Ovary (tissue), 9 donors: Measurements from ENCODE around the gene CASP7. TPM values are rescaled to one million over a fixed set of nuclear protein-coding genes. Genes with fewer than 3 reads are reported as not detected.
"Not testable (repeated sequence)": the region's sequence is repeated elsewhere in the genome, so short reads cannot be mapped to it uniquely, and the experiment has no call there.

ENCODE experiments used
- DNase-seq, 5 donors: peaks; one replicate each; pipeline ENCODE4 v3.0.0-alpha.2; 2019 to 2020
- H3K27ac ChIP-seq, 2 donors: fragments of 200-600 bp; one replicate each; pipeline versions ENCODE4 v1.5.1 to v1.8.0; 2019 to 2022
- H3K27me3 ChIP-seq: fragments of 200-600 bp; one replicate; pipeline ENCODE4 v1.8.0; 2022
- H3K36me3 ChIP-seq: fragments of 200-600 bp; sonication (generic); one replicate; pipeline ENCODE4 v1.5.1; 2019
- H3K4me1 ChIP-seq: one replicate; pipeline ENCODE4 v1.8.1; 2013; ENCODE audit warnings: mild to moderate bottlenecking, moderate library complexity; ENCODE audit not compliant: insufficient read depth
- H3K4me3 ChIP-seq: fragments of 200-600 bp; sonication (generic); one replicate; pipeline ENCODE4 v1.5.1; 2017
- H3K9me3 ChIP-seq, 2 donors: fragments of 200-600 bp in 1 of 2; sonication (generic) in 1 of 2; one replicate each; pipeline versions ENCODE4 v1.5.1 to v1.8.1; 2013 to 2019; ENCODE audit warnings: mild to moderate bottlenecking in 1 of 2, moderate library complexity in 1 of 2
- CTCF ChIP-seq, 3 donors: fragments of 450-650 bp in 2 of 3; fragments of 200-600 bp in 1 of 3; IDR thresholded peaks; one replicate each; pipeline versions ENCODE4 v1.5.1 to v1.8.0; 2016 to 2022; ENCODE audit warnings: antibody characterized with exemption in 3 of 3, mild to moderate bottlenecking in 1 of 3
- EP300 ChIP-seq: sonication (generic); formaldehyde crosslinking; IDR thresholded peaks from one replicate; pipeline ENCODE4 v1.6.1; 2017; ENCODE audit warnings: antibody characterized with exemption
- POLR2A ChIP-seq: fragments of 450-650 bp; IDR thresholded peaks from one replicate; pipeline ENCODE4 v1.6.1; 2017; ENCODE audit warnings: antibody characterized with exemption, mild to moderate bottlenecking, moderate library complexity
- WGBS, 3 donors: extraction: QIAGEN DNeasy Blood & Tissue Kit in 1 of 3; methylation state at CpG; one replicate each; pipeline versions ENCODE4 v1.1.5 to v1.1.7; 2013 to 2017; 5-methylcytosine and 5-hydroxymethylcytosine counted together
- intact Hi-C, 4 donors: fragments of 100-400 bp; cut with DNase I; formaldehyde crosslinking; loops; one replicate each; pipeline versions ENCODE4 v1.11.0 to v1.15.1; 2022 to 2023
- polyA plus RNA-seq, 2 donors: library from polyadenylated mRNA; stranded (reverse); fragments of 200-250 nt in 1 of 2; fragments of 350-450 nt in 1 of 2; fragmentation: Illumina TruSeq in 1 of 2; extraction: RNeasy Lipid Tissue Mini Kit (QIAGEN cat#74804) in 1 of 2; gene quantifications; one replicate each; pipeline ENCODE4 v1.2.3, GENCODE V29; 2013 to 2014
- total RNA-seq, 7 donors: library from RNA; depleted of rRNA in 2 of 7; stranded (reverse); fragments of >200 nt in 2 of 7; fragmentation: NEBNext Ultra II Directional in 3 of 7; extraction: Animal tissue kit (Norgen Biotek cat#: 25700) in 3 of 7; gene quantifications; one replicate each; pipeline versions ENCODE4 v1.1.0 to v1.2.4, GENCODE V29; 2016 to 2023
- donor health status: DM: no; HTN: no; CAD: no; lungs with moderate emphysema.
- donor health status: DM: no; HTN: no; CAD: no.
- donor health status: Bipolar disorder and iron deficiency.
- donor health status: DM: yes; HTN: yes; CAD: no.
- donor health status: DM: no; HTN: no; CAD: no.
- donor health status: DM: yes; HTN: yes; CAD: no.

The CASP7 gene
- total and polyA plus RNA-seq, 9 donors = 8.0 to 24.7 (median 13.8) TPM

- H3K9me3 ChIP-seq = no peaks in the 10 kb centered on the region
- no peaks in the 10 kb centered on the region for H3K36me3 ChIP-seq
- 49 to 60% (median 57%) methylated on average over 3 of the region's 3 CpGs for WGBS, 3 donors
- no peaks in the 10 kb centered on the region for H3K4me1 ChIP-seq
- no peaks in the 10 kb centered on the region for H3K27me3 ChIP-seq
- H3K4me3 ChIP-seq = no peak overlapping the region
- no peak overlapping the region for H3K27ac ChIP-seq
- no peak for TF ChIP-seq POLR2A
- TF ChIP-seq EP300 = no peak
- no peak for TF ChIP-seq CTCF (IDR thresholded peaks at IDR 0.05)
- no peak for DNase-seq
- intact Hi-C loops = no loop called here
Measured at GRCh38 chr10:113647812-113648211, 31.9 kb upstream of the CASP7 start.

- no peaks in the 10 kb centered on the region for H3K27me3 ChIP-seq
- H3K36me3 ChIP-seq = no peaks in the 10 kb centered on the region
- intact Hi-C loops = no loop called here
- no peak overlapping the region for H3K27ac ChIP-seq
- no peak for DNase-seq
- TF ChIP-seq POLR2A (no peak), EP300 (no peak), CTCF (IDR thresholded peaks at IDR 0.05) (no peak)
- 41 to 53% (median 42%) methylated on average over 3 of the region's 3 CpGs for WGBS, 3 donors
- H3K4me3 ChIP-seq = no peak overlapping the region
- H3K4me1 ChIP-seq = no peaks in the 10 kb centered on the region
- H3K9me3 ChIP-seq = no peaks in the 10 kb centered on the region
Measured at GRCh38 chr10:113648478-113648877, 31.2 kb upstream of the CASP7 start.

GRCh38 chr10:113650172-113650571 lies 29.5 kb upstream of the CASP7 start:
- no peak overlapping the region for H3K4me3 ChIP-seq
- H3K9me3 ChIP-seq = no peaks in the 10 kb centered on the region
- no peaks in the 10 kb centered on the region for H3K36me3 ChIP-seq
- no peaks in the 10 kb centered on the region for H3K27me3 ChIP-seq
- no peak overlapping the region for H3K27ac ChIP-seq
- intact Hi-C loops = no loop called here
- no peak for DNase-seq
- no peaks in the 10 kb centered on the region for H3K4me1 ChIP-seq
- whole genome bisulfite sequencing, 3 donors = 90 to 98% (median 91%) methylated on average over 2 of the region's 2 CpGs
- TF ChIP-seq POLR2A = no peak
- no peak for TF ChIP-seq CTCF (IDR thresholded peaks at IDR 0.05)
- no peak for TF ChIP-seq EP300

GRCh38 chr10:113651021-113651420 lies 28.7 kb upstream of the CASP7 start:
- intact Hi-C loops = no loop called here
- no peak for DNase-seq
- no peaks in the 10 kb centered on the region for H3K27me3 ChIP-seq
- H3K4me3 ChIP-seq = no peak overlapping the region
- no peak overlapping the region for H3K27ac ChIP-seq
- no peaks in the 10 kb centered on the region for H3K9me3 ChIP-seq
- TF ChIP-seq CTCF (IDR thresholded peaks at IDR 0.05) (no peak), POLR2A (no peak), EP300 (no peak)
- H3K4me1 ChIP-seq = no peaks in the 10 kb centered on the region
- no peaks in the 10 kb centered on the region for H3K36me3 ChIP-seq
- WGBS, 3 donors = 81 to 90% (median 87%) methylated on average over 2 of the region's 2 CpGs

GRCh38 chr10:113651898-113652297 lies 27.8 kb upstream of the CASP7 start:
- H3K36me3 ChIP-seq = no peaks in the 10 kb centered on the region

GRCh38 chr10:113652456-113652855 lies 27.3 kb upstream of the CASP7 start:
- DNase-seq, H3K4me3 ChIP-seq, H3K4me1 ChIP-seq, H3K27me3 ChIP-seq, H3K9me3 ChIP-seq, H3K27ac ChIP-seq, intact Hi-C loops, H3K36me3 ChIP-seq: not testable (repeated sequence)
- WGBS, 3 donors = 88 to 92% (median 92%) methylated on average over 3 of the region's 3 CpGs

More at GRCh38 chr10:113651898-113652297, 27.8 kb upstream of the CASP7 start:
- H3K9me3 ChIP-seq = no peaks in the 10 kb centered on the region
- intact Hi-C loops = no loop called here
- H3K4me3 ChIP-seq = no peak overlapping the region
- H3K4me1 ChIP-seq = no peaks in the 10 kb centered on the region
- WGBS, 3 donors = 58 to 74% (median 71%) methylated on average over 1 of the region's 1 CpG
- H3K27ac ChIP-seq = no peak overlapping the region
- H3K27me3 ChIP-seq = no peaks in the 10 kb centered on the region
- TF ChIP-seq CTCF (IDR thresholded peaks at IDR 0.05) = no peak
- TF ChIP-seq POLR2A = no peak
- TF ChIP-seq EP300 = no peak
- no peak for DNase-seq
